Right lobe of liver (tissue), 4 donors: Measurements from ENCODE around the gene DCST1.

Source experiments
- CTCF ChIP-seq, 4 donors: fragments of 200-600 bp in 3 of 4; fragments of 450-650 bp in 1 of 4; IDR thresholded peaks; one replicate each; pipeline versions ENCODE4 v1.5.1 to v1.8.0; 2016 to 2022; ENCODE audit warnings: antibody characterized with exemption in 4 of 4, mild to moderate bottlenecking in 2 of 4
- POLR2A ChIP-seq: fragments of 450-650 bp; IDR thresholded peaks from one replicate; pipeline ENCODE4 v1.6.1; 2017; ENCODE audit warnings: antibody characterized with exemption, mild to moderate bottlenecking
- donor health status: DM: no; HTN: no; CAD: no.
- donor health status: DM: no; HTN: no; CAD: no.
- donor health status: DM: no; HTN: yes; CAD: no.

GRCh38 chr1:155012776-155013602 lies 20.6 kb upstream of the DCST1 start:
- TF ChIP-seq CTCF (IDR thresholded peaks at IDR 0.05) (no peak), POLR2A (no peak)
